ENCODE data around the gene FSHR. TPM values are rescaled to one million over a fixed set of nuclear protein-coding genes. Genes with fewer than 3 reads are reported as not detected.

The FSHR gene
- total RNA-seq, 1 donor, result not detected

DNA sequence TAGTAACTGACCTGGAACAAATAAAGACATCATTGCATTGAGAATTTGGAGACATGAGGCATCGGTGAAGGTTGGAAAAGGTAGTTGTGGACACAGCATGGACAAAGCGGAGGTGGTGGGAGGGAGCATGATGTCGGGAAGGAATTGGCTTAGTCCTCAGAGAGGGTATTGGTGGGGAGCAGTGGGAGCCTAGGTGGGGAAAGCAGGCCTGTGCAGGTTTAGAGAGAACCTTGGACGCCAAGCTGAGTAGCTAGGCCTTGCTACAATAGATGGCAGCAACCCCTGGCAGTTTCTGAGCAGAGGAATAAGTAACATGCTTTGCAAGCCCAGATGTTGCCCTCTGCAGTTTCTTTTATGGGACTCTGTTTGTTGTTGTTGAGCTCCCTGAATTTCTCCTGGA, 221.6 kb downstream of the FSHR start:
- TF ChIP-seq, protein P1, sequence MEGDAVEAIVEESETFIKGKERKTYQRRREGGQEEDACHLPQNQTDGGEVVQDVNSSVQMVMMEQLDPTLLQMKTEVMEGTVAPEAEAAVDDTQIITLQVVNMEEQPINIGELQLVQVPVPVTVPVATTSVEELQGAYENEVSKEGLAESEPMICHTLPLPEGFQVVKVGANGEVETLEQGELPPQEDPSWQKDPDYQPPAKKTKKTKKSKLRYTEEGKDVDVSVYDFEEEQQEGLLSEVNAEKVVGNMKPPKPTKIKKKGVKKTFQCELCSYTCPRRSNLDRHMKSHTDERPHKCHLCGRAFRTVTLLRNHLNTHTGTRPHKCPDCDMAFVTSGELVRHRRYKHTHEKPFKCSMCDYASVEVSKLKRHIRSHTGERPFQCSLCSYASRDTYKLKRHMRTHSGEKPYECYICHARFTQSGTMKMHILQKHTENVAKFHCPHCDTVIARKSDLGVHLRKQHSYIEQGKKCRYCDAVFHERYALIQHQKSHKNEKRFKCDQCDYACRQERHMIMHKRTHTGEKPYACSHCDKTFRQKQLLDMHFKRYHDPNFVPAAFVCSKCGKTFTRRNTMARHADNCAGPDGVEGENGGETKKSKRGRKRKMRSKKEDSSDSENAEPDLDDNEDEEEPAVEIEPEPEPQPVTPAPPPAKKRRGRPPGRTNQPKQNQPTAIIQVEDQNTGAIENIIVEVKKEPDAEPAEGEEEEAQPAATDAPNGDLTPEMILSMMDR (IDR thresholded peaks at IDR 0.05; ENCODE audit: insufficient read depth, low read depth, low read length), result no peak
- no peak overlapping the region for H3K4me3 ChIP-seq (ENCODE audit: low read depth, low read length)
- no peak for DNase-seq (ENCODE audit: low read depth)

GRCh38 chr2:48929571-48930301, 224.6 kb downstream of the FSHR start:
- no peak overlapping the region for H3K4me3 ChIP-seq (ENCODE audit: low read depth, low read length)
- no peak for DNase-seq (ENCODE audit: low read depth)
- TF ChIP-seq, protein P1 (IDR thresholded peaks at IDR 0.05; ENCODE audit: insufficient read depth, low read depth, low read length), result no peak

- TF ChIP-seq, protein P1 (IDR thresholded peaks at IDR 0.05; ENCODE audit: insufficient read depth, low read depth, low read length), result no peak
- DNase-seq (ENCODE audit: low read depth), result no peak
- no peak overlapping the region for H3K4me3 ChIP-seq (ENCODE audit: low read depth, low read length)
Measured at GRCh38 chr2:48927355-48927754, 227.0 kb downstream of the FSHR start.

DNA sequence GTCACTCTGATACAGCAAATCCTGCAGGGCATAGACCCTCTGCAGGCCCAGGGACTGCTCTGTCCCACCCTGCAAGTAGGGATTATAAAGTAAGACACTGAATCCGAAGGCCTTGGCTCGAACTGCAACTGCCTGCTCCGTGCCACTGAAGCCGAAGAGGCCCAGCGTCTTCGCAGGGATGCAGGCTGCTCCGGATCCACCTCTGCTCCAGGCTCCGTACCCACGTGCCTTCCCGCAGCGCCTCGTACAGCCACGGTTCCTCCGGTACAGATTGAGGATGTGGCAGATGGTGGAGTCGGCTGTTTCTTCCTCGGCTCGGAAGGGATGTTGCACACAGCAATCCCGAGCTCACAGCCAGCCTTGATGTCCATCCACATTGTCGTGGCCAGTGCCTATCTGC, 238.4 kb downstream of the FSHR start:
- TF ChIP-seq, protein P1 (IDR thresholded peaks at IDR 0.05; ENCODE audit: insufficient read depth, low read depth, low read length), result no peak
- DNase-seq (ENCODE audit: low read depth), result no peak

GRCh38 chr2:48915227-48915626, 239.1 kb downstream of the FSHR start:
- no peak overlapping the region for H3K4me3 ChIP-seq (ENCODE audit: low read depth, low read length)
- TF ChIP-seq, protein P1 (IDR thresholded peaks at IDR 0.05; ENCODE audit: insufficient read depth, low read depth, low read length), result no peak
- no peak for DNase-seq (ENCODE audit: low read depth)

More for the DNA sequence above, 238.4 kb downstream of the FSHR start:
- H3K4me3 ChIP-seq (ENCODE audit: low read depth, low read length), result no peak overlapping the region

- DNase-seq (ENCODE audit: low read depth), result no peak
- H3K4me3 ChIP-seq (ENCODE audit: low read depth, low read length), result no peak overlapping the region
- TF ChIP-seq, protein P1 (IDR thresholded peaks at IDR 0.05; ENCODE audit: insufficient read depth, low read depth, low read length), result no peak
Measured at GRCh38 chr2:48914477-48915089, 239.7 kb downstream of the FSHR start.

Small RNA genes lying within 50 kb of the gene (small RNA-seq; reads per million reads assigned to genes)
- not detected for gene MIR548BA

All from fibroblast of villous mesenchyme (primary cell).